GM19395 (cell line): ENCODE data around the gene SUCO.
A peak's percentile ranks its signal among the peaks of the same experiment; 100 is the strongest.
"Not testable (repeated sequence)": the region's sequence is repeated elsewhere in the genome, so short reads cannot be mapped to it uniquely, and the experiment has no call there.

ENCODE experiments used
- ATAC-seq: cut with Tn5 transposase; IDR thresholded peaks from one replicate; pipeline ENCODE4 v1.9.1; 2021; ENCODE audit warnings: mild to moderate bottlenecking, moderate library complexity; ENCODE audit not compliant: unreplicated experiment

The SUCO gene, protein sequence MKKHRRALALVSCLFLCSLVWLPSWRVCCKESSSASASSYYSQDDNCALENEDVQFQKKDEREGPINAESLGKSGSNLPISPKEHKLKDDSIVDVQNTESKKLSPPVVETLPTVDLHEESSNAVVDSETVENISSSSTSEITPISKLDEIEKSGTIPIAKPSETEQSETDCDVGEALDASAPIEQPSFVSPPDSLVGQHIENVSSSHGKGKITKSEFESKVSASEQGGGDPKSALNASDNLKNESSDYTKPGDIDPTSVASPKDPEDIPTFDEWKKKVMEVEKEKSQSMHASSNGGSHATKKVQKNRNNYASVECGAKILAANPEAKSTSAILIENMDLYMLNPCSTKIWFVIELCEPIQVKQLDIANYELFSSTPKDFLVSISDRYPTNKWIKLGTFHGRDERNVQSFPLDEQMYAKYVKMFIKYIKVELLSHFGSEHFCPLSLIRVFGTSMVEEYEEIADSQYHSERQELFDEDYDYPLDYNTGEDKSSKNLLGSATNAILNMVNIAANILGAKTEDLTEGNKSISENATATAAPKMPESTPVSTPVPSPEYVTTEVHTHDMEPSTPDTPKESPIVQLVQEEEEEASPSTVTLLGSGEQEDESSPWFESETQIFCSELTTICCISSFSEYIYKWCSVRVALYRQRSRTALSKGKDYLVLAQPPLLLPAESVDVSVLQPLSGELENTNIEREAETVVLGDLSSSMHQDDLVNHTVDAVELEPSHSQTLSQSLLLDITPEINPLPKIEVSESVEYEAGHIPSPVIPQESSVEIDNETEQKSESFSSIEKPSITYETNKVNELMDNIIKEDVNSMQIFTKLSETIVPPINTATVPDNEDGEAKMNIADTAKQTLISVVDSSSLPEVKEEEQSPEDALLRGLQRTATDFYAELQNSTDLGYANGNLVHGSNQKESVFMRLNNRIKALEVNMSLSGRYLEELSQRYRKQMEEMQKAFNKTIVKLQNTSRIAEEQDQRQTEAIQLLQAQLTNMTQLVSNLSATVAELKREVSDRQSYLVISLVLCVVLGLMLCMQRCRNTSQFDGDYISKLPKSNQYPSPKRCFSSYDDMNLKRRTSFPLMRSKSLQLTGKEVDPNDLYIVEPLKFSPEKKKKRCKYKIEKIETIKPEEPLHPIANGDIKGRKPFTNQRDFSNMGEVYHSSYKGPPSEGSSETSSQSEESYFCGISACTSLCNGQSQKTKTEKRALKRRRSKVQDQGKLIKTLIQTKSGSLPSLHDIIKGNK (N-terminal part only)

DNA sequence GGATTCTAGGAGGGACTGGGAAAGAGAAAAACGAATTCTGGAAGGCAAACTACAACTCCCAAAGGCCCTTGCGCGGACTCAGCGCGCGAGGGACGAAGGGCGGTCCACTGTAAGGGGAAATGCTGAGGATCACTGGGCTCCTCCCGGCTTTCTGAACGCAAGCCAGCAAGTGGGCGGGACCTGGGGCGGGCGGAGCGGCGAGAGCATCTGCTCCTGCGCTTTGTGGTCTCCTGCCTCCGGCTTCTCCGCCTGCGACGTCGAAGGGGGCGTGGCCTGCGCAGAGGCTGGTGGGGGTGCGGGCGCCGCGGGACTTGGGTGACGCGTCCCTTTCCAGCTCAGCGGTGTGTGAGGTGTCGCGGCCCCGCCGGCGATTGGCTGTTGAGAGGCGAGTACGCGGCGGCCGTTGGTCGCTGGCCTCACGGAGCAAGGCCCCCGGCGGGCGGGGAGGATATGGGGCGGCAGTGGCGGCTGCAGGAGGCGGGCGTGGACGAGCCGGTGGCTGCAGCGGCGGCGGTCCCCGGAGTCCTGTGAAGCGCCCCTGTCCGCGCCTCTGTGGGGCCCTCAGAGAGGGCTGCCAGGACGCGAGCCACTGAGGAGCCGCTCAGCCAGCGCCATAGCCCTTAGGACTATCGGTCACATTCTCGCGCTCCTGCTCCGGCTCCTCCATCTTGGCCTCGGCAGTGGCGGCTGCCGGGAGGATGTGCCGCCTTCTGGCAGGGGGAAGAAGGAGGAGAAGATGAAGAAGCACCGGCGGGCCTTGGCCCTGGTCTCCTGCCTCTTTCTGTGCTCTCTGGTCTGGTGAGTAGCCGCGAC, at the start of gene SUCO:
Gene SUCO, plus strand, starts transcription at position 451 of the 813 bp plus-strand sequence. Its CDS starts 286 bp downstream, at position 737.
- peak; percentile 85 for ATAC-seq

DNA sequence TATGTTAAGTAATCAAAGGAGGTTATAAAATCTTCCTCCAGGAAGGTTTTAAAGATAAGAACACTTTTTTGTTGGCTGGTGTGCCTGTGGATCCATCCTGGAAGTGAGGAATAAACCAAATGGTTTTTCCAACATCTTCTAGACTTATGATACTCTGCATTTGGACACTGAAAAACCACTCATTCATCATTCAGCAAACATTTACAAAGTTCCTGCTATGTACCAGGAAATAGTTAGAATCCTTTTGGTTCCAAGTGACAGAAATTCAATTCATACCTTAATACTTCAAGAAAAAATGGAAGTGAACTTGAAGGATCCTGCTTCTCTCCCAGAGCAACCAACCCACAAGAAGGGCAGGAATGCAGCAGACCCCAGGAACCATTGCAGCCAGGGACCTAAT, 49.5 kb upstream of the SUCO start:
- ATAC-seq, result no peak

DNA sequence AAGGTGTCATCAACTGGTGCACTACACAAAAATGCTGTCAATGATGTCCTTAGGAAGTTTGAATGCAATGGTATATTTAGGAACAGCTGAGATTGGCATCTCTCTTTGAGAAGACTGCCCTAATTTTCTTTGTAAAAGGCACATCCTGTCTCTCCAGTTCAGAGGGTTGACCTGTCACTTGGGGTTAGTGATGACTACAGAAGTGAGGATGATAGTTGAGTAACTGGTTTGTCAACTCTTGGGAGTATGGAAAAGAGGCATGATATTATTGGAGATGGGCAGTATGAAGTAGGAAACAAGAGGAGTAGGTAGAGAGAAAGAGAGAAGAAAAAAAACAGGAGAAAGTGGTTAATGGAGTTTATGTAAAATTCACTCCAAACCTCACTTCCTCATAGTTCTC, 48.7 kb upstream of the SUCO start:
- no peak for ATAC-seq

DNA sequence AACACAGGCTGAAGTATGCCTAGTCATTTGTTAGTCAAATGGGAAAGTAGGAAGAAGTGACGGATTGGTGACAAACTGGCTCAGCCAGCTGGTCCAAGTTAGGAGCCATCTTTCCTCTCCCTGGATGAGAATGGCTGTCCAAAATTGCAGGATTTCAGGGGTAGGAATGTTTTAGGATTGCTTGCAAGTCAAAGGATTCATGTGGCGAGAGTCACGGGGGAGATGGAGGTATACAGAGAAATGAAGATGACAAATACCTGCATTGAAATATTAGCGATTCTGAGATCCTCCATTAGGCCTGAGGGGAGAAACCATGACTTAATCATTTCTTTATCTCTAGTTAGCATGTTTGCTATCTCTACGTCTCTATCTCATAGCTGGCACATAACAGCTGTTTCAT, 47.3 kb upstream of the SUCO start:
- no peak for ATAC-seq

DNA sequence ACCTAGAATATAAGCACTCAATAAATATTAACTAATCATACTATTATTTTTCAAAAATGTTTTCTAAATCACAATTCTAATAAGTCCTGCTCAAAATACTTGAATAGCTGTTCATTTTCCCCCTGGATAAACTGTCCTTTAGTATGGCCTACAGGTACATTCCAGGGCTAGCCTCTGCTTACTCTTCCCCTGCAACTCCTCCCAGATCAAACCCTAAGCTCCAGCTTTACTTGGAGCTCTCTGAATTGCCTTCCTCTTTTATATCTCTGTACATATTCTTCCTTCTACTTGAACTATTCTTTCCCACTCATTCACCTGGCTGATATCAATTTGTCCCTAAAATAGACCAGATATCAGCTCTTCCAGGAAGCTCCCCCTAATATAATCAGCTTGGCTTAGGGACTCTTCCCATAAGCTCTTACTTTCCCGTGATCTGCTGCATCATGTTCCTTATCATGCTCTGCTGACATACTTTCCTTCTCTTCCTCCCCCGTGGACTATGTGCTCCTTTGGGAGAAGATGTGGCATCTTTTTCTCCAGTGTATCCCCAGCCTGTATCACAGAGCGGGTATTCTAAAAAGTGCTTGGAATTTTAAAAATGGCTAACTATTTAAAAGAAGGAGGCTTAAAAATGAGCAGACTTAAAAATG, 46.0 kb upstream of the SUCO start:
- no peak for ATAC-seq

DNA sequence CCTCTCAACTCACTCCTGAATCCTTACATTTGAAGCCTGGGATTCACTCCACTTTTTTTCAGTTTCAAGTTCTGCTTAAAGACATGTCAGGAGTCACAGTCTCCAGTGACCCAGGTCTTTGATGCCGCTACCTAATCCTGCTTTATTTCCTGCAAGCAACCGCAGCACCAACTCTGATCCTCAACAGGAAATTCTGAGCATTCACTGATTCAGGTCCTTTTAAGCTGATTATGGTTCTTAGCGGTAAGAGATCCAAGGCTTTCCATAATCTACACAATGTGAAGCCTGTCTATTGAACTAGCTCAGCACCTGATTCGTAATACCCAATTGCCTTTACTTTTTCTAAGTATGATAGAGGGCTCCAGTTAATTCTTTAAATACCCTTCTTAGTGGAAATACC, 45.4 kb upstream of the SUCO start:
- ATAC-seq, result no peak

DNA sequence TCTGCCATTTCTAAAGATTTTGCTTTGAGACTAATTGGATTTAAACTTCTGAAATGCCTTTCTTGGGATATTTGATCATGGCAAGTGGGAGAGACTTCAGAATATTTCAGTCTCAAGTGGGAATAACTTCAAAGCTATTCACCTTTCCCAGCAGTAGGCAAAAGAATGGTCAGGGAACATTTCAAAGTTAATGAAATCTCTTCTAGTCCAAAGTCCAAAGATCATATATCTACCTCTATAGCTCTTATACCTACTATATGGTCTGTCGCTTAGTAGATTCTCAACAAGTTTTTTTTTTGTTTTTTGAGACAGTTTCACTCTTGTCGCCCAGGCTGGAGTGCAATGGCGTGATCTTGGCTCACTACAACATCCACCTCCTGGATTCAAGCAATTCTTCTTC, 44.6 kb upstream of the SUCO start:
- ATAC-seq, result no peak

DNA sequence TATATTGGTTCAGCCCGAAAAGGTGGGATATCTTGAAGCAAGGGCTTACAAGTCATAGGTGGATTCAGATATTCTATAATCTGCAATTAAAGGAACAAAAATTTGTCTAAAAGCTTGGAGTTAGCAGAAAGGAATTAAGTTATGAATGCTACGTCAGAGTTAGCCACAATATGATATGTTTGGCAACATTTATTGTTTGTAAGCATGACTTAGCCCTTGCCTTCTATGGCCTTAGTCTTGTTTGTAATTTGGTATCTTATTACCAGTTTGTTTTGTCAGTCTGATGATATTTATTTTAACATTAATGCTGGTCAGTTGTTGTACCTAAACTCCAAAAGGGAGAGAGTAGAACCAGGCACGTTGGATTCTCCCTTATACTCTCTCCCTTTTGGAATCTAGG, 43.1 kb upstream of the SUCO start:
- no peak for ATAC-seq

DNA sequence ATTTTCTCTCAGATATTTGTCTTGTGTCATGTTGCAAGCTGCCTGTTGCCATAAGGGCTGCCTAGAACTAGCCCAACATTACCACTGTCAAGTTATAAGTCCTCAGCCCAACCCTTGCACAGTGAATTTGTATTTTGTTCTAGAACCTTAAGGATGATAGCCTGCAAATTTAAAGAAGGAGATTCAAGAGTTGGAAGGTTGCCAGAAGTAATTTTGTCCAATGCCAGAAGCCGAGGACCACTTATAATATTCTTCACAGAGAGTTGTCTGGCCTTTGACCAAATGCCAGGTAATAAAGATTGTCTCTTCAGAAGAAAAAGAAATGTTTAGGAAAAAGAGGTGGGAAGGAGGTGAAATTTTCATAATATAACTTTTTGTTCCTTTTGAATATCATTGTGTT, 40.5 kb upstream of the SUCO start:
- no peak for ATAC-seq

DNA sequence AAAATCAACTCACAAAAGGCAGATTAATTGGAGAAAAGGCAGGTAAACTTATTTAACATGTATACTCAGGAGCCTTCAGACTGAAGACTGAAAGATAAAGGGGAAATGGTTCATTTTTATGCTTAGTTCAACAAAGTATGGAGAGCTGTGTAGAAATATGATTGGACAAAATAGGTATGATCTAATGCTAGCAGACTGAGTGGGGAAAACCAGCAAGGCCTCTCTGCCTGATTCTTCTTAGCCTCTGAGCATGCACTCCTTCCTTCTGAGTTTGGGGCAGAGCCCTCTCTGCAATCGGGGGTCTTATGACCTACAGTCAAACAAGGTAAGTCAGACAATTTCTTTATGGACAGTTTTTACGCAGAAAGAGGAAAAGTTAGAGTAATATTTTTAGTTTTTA, 38.8 kb upstream of the SUCO start:
- ATAC-seq, result no peak

DNA sequence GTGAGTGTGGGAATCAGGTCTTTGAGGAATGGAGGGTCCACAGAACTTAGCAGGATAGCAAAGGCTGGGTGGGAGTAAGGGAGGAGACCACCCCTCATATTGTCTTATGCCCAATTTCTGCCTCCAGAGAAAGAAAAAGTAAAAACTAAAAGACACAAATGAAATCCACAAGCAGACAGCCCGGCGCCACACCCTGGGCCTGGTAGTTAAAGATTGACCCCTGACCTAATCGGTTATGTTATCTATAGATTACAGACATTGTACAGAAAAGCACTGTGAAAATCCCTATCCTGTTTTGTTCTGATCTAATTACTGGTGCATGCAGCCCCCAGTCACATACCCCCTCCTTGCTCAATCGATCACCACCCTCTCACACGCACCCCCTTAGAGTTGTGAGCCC, 36.8 kb upstream of the SUCO start:
- not testable (repeated sequence) for ATAC-seq

DNA sequence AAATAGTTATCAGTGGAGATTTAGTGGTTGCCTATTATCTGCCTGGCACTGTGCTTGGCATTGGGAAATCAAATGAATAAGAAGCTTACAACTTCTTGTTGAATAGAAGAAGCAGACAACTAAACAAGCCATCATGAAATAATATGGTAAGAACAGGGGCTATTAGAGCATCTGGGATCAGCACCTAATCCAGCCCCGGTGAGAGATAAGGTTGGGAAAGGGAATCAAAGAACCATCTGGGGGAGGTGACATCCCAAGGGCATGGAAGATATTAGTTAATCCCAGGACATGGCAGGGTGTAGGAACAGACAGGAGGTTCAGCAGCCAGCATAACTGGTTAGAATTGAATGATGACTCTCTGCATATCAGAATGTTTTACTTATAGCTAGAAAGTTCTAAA, 36.3 kb upstream of the SUCO start:
- no peak for ATAC-seq

DNA sequence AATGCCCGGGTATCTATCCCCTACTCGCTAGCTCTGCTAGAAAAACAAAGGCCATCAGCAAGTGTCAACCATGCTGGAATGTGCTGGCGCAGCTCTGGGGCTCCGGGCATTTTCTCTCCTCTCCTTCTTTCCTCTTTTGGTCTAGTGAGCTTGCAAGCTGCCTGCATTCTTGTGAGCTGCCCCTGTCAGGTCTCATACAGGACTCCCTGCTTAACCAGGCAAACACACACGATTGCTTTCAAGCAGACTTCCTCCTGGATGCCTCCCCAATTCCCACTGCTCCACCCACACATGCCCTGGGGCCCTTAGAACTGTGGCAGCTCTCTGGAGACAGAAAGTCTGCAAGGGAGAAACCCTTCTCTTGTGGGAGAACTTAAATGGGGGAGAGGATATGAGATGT, 35.7 kb upstream of the SUCO start:
- ATAC-seq, result no peak

DNA sequence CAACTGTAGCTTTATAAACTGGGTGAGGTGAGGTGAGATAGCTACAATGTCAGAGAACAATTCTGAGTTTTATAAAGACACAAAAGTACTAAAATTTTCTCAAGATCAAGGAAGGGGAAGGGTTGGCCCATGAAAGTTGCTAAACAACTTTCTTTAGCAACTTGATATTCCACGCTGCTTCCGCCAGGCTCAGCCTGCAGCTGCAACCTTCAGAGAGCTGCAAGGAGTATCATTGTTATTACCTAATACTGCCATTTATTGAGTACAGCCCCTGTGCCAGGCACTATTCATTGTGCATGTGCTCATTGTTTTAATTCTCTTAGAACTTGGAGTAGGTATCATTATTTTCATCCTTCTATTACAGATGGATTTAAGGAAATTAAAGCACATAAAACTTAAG, 34.1 kb upstream of the SUCO start:
- no peak for ATAC-seq

DNA sequence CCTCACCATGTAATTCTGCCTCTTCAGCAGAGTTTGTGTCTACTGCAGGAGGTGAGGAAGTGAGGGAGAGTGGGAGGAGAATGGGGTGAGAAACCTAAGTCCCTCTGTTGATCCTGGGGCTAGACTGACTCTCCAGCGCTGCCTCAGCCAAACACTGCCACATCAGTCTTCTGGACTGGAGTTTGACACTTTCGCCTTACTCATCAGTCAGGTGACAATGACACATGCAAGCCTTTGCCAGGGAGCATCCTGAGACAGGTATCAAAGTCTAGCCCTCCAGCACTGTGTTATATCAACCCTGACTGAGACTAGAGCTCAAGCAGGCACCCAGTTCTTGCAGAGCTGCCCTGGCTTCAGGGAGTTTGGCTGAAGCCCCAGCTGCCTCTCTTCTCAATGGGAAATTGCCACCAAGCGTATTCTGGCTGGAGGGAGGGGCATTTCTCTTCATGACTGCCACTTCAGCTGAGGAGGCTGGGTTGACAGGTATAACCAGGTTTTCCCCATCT, 33.3 kb upstream of the SUCO start:
- ATAC-seq, result no peak

DNA sequence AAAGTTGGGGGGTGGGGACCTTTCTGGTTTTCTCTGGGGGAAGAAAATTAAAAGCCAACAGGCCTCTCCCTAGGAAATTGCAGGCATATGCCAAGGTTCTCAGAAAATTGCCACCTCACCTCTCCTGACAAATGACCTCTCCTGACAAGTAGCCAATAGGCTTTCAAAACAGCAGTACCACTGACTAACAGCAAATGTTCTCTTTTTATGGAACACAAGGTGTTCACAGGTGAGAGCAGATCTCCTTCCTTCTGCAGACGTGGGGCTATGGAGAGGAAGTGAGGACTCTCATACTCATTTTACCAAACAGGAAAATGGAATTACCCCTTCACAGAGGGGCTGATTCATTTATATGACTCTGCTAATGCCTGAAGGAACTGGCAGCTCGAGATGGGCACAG, 32.7 kb upstream of the SUCO start:
- ATAC-seq, result no peak

DNA sequence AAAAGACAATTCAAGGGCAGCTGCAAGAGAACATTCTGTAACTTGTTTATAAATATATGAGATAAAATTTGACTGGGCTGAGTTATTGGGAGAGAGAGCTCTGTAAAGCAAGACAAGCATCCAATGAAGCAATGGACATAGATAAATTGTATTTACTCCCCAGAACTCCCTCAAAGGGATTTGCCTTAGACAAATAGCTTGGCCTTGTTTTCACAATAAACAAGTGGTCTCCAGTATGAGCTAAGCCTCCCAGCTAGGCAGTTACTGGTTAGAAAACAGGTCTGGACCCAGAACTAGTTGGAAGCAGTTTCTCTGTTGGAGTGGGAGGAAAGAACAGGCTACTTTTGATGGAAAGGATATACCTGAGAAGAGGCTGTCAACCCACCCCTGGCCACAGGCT, 25.2 kb upstream of the SUCO start:
- ATAC-seq, result no peak

DNA sequence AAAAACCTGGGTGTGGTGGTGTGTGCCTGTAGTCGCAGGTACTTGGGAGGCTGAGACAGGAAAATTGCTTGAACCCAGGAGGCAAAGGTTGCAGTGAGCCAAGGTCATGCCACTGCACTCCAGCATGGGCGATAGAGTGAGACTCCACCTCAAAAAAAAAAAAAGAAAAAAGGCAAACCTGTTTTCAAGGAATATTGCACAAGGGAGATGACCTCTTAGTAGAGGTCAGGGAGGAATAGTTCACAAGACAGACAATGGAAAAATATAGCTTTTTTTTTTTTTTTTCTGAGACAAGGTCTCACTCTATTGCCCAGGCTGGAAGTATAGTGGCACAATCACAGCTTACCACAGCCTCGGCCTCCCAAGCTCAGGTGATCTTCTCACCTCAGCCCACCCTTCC, 22.5 kb upstream of the SUCO start:
- ATAC-seq, result no peak

DNA sequence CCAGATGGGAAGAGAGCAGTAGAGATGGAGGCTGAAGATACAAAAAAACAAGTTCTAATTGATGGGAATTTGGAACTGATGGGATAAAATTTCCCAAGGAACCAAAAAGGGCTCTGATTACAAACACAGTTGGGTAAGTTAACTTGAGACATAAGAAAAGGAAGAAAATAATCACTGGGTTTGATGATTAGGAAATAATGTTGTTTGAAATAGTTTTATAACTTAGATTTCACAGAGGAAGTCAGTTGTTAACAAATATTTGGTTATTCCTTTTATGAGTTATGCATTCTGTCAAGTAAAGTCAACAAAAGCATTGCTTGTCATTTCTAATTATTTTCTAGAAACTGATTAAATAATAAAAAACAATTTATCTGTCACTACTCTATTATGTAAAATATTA, 20.4 kb upstream of the SUCO start:
- ATAC-seq, result no peak

DNA sequence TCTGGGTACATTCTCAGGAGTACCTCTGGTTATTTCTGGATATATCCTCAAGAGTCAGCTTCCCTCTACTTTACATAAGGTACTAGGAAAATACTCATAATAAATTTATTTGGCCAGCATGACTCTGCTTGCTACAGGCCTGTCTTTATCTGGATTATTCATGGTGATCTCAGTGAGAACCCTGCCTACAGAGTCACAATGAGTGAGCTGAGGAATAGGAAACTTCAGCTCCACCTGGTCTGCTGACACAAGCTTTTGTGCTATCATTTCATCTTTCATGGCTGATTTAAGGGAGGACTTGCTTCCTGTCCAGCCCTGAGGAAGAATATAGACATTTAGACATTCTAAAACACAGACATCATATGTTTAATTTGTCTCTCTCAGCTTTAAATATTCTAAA, 19.5 kb upstream of the SUCO start:
- no peak for ATAC-seq
